Adrenal gland (tissue), 5 donors: ENCODE measurements around the gene YJEFN3.

Experiments used
- CTCF ChIP-seq, 6 experiments: fragments of 450-650 bp in 4 of 6; fragments of 200-600 bp in 2 of 6; sonication (generic) in 1 of 6; IDR thresholded peaks; 1 replicate in 5 of 6; 2 replicates in 1 of 6; pipeline versions ENCODE4 v1.5.1 to v1.8.0; 2016 to 2021; ENCODE audit warnings: antibody characterized with exemption in 6 of 6, mild to moderate bottlenecking in 2 of 6, moderate library complexity in 1 of 6
- POLR2A ChIP-seq, 2 donors: fragments of 450-650 bp; IDR thresholded peaks; one replicate each; pipeline ENCODE4 v1.6.1; 2017; ENCODE audit warnings: antibody characterized with exemption in 2 of 2, mild to moderate bottlenecking in 2 of 2, moderate library complexity in 1 of 2
- donor health status: DM: no; HTN: no; CAD: no.

DNA sequence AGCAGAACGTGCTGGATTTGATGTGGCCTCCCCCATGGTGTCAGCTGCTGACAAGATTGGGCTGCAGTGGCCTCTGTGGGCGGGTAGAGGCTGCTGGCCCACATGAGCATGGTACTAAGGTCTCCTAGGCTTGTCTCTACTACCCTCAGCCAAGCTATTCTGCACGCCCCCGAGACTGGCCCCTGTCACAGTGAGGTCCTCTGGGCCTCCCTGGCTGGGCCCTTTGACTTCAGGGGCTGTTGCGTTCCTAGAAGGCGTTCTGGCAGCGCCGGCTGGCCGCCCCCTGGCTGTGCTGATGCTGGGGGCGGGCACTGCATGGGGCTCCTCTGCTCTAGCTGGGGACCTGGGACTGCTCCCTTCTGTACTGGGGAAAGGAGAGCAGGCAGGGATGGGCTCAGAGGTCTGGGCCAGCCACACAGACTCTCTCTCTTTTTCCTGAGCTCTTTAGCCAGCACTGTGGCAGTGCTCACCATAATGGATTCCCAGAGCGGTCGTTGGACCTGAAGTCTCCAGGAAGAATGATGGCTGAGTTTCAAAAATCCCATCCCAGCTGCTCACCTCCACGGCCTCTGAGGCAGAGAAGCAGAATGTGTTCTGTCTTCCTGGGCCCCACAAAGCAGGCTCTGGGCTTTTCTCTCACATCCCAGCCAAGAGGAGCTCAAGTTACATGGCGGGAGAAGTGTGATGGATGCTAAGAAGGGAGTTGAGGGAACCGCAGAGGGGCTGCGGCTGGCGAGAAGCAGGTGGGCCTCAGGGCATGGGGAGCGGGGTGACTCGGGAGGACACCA, 45.7 kb upstream of the YJEFN3 start:
- TF ChIP-seq POLR2A (IDR thresholded peaks at IDR 0.05) = no peak
- no peak for TF ChIP-seq CTCF (IDR thresholded peaks at IDR 0.05)
